H1 (cell line): ENCODE data around the gene OPA3. TPM values are rescaled to one million over a fixed set of nuclear protein-coding genes. Genes with fewer than 3 reads are reported as not detected.

Experiments
- CTCF ChIA-PET: fragments of 300-600 bp; sonication (Branson Sonifier 250); formaldehyde crosslinking; loops from one replicate; lab custom pipeline; 2021; ENCODE audit not compliant: partially characterized antibody; lab: Charles Lee
- POLR2A ChIA-PET: fragments of 300-600 bp; sonication (Branson Sonifier 250); formaldehyde crosslinking; loops from one replicate; lab custom pipeline; 2021; ENCODE audit warnings: inconsistent platforms; ENCODE audit not compliant: partially characterized antibody; lab: Charles Lee
- DNase-seq, 2 experiments: peaks; one replicate each; pipeline versions ENCODE4 v3.0.0 to v3.0.0-alpha.2; 2010 to 2022; ENCODE audit warnings: low spot score in 2 of 2, low read depth in 1 of 2, mixed read lengths in 1 of 2
- FAIRE-seq: peaks from 2 replicates; lab custom pipeline; 2011; peaks lifted over from hg19 to GRCh38; lab: Jason Lieb, UNC
- H2AFZ ChIP-seq: 2 replicates; pipeline ENCODE4 v1.8.1; 2012; ENCODE audit warnings: low read length, inconsistent platforms
- H2AK5ac ChIP-seq: 2 replicates; pipeline ENCODE4 v1.6.1; 2013; ENCODE audit warnings: low read depth, low read length
- H2BK120ac ChIP-seq: replicated peaks from 2 replicates; pipeline ENCODE3; 2013; ENCODE audit warnings: low read depth, low read length, inconsistent platforms
- H2BK12ac ChIP-seq: 2 replicates; pipeline ENCODE4 v1.6.1; 2013; ENCODE audit warnings: low read depth, low read length
- H2BK15ac ChIP-seq: 2 replicates; pipeline ENCODE4 v1.6.1; 2013; ENCODE audit warnings: low read length
- H2BK20ac ChIP-seq: 2 replicates; pipeline ENCODE4 v1.6.1; 2013; ENCODE audit warnings: low read length
- H2BK5ac ChIP-seq: 2 replicates; pipeline ENCODE4 v1.6.1; 2013; ENCODE audit warnings: low read depth, low read length
- H3K14ac ChIP-seq: 2 replicates; pipeline ENCODE4 v1.6.1; 2013; ENCODE audit warnings: inconsistent platforms; ENCODE audit not compliant: insufficient read length
- H3K18ac ChIP-seq: 2 replicates; pipeline ENCODE4 v1.6.1; 2013; ENCODE audit warnings: low read length; ENCODE audit errors: extremely low read depth
- H3K23ac ChIP-seq: 2 replicates; pipeline ENCODE4 v1.6.1; 2013; ENCODE audit warnings: inconsistent platforms; ENCODE audit not compliant: insufficient read length
- H3K23me2 ChIP-seq: 2 replicates; pipeline ENCODE4 v1.6.1; 2013; ENCODE audit warnings: low read depth, low read length
- H3K27ac ChIP-seq: 2 replicates; pipeline ENCODE4 v1.6.1; 2011; ENCODE audit warnings: low read depth, low read length, inconsistent platforms
- H3K27me3 ChIP-seq, 4 experiments: replicated peaks in 1 of 4; 1 replicate in 1 of 4; 2 replicates in 3 of 4; pipeline versions ENCODE4 v1.6.1 to v1.8.1; 2011 to 2013; ENCODE audit warnings: low read length in 3 of 4, mild to moderate bottlenecking in 3 of 4, inconsistent platforms in 2 of 4, mixed read lengths in 2 of 4, moderate library complexity in 1 of 4; ENCODE audit not compliant: control insufficient read depth in 3 of 4, insufficient read depth in 3 of 4; ENCODE audit errors: extremely low read depth in 1 of 4
- H3K36me3 ChIP-seq, 4 experiments: 2 replicates each; pipeline versions ENCODE4 v1.6.1 to v1.8.1; 2011 to 2013; ENCODE audit warnings: mild to moderate bottlenecking in 4 of 4, low read length in 3 of 4, moderate library complexity in 2 of 4, control low read depth in 1 of 4, inconsistent platforms in 1 of 4; ENCODE audit not compliant: insufficient read depth in 4 of 4, control insufficient read depth in 2 of 4
- H3K4ac ChIP-seq: replicated peaks from 2 replicates; pipeline ENCODE3; 2013; ENCODE audit warnings: low read length, low read depth, mixed read lengths, inconsistent platforms; ENCODE audit not compliant: insufficient read length
- H3K4me1 ChIP-seq, 4 experiments: replicated peaks in 1 of 4; 1 replicate in 1 of 4; 2 replicates in 3 of 4; pipeline versions ENCODE4 v1.6.1 to v1.8.1; 2011 to 2013; ENCODE audit warnings: low read length in 3 of 4, inconsistent platforms in 2 of 4, mixed read lengths in 1 of 4; ENCODE audit not compliant: insufficient read depth in 4 of 4, control insufficient read depth in 3 of 4
- H3K4me2 ChIP-seq, 2 experiments: 2 replicates each; pipeline versions ENCODE4 v1.6.1 to v1.8.1; 2011 to 2013; ENCODE audit warnings: low read depth in 2 of 2, low read length in 2 of 2, control low read depth in 1 of 2, inconsistent platforms in 1 of 2, mild to moderate bottlenecking in 1 of 2; ENCODE audit not compliant: insufficient read depth in 1 of 2
- H3K4me3 ChIP-seq, 4 experiments: fragments of 200-600, 300-600 bp in 1 of 4; sonication (generic), shearing (Covaris generic), sonication (Bioruptor Twin) in 1 of 4; 2 replicates each; pipeline versions ENCODE4 v1.5.1 to v1.8.1; 2011 to 2016; ENCODE audit warnings: low read length in 4 of 4, low read depth in 3 of 4, control low read depth in 2 of 4, inconsistent platforms in 2 of 4, mild to moderate bottlenecking in 2 of 4, mixed read lengths in 1 of 4, moderate library complexity in 1 of 4; ENCODE audit not compliant: insufficient read depth in 2 of 4; ENCODE audit errors: extremely low read depth in 1 of 4
- H3K56ac ChIP-seq: replicated peaks from 2 replicates; pipeline ENCODE3; 2013; ENCODE audit warnings: low read depth, mild to moderate bottlenecking, mixed read lengths, low read length, inconsistent platforms; ENCODE audit not compliant: insufficient read length
- H3K79me1 ChIP-seq: 2 replicates; pipeline ENCODE4 v1.6.1; 2013; ENCODE audit warnings: low read depth, low read length, control low read depth
- H3K79me2 ChIP-seq, 2 experiments: 2 replicates each; pipeline versions ENCODE4 v1.6.1 to v1.8.1; 2012 to 2013; ENCODE audit warnings: low read length in 2 of 2, mild to moderate bottlenecking in 2 of 2, inconsistent platforms in 1 of 2; ENCODE audit not compliant: insufficient read depth in 2 of 2, control insufficient read depth in 1 of 2
- H3K9ac ChIP-seq, 4 experiments: replicated peaks in 1 of 4; 1 replicate in 1 of 4; 2 replicates in 3 of 4; pipeline versions ENCODE4 v1.6.1 to v1.8.1; 2011 to 2013; ENCODE audit warnings: low read depth in 3 of 4, low read length in 3 of 4, control low read depth in 2 of 4, mild to moderate bottlenecking in 2 of 4, moderate library complexity in 2 of 4, inconsistent platforms in 1 of 4; ENCODE audit errors: extremely low read depth in 1 of 4
- H3K9me3 ChIP-seq, 2 experiments: 2 replicates each; pipeline versions ENCODE4 v1.6.1 to v1.8.1; 2012 to 2013; ENCODE audit warnings: mild to moderate bottlenecking in 2 of 2, moderate library complexity in 2 of 2, control low read depth in 1 of 2, inconsistent platforms in 1 of 2, low read depth in 1 of 2, low read length in 1 of 2, mixed read lengths in 1 of 2; ENCODE audit not compliant: insufficient read depth in 2 of 2
- H4K20me1 ChIP-seq, 2 experiments: replicated peaks in 1 of 2; 2 replicates each; pipeline versions ENCODE3 to v1.8.1; 2011 to 2013; ENCODE audit warnings: inconsistent platforms in 2 of 2, low read length in 2 of 2, mild to moderate bottlenecking in 1 of 2; ENCODE audit not compliant: insufficient read depth in 2 of 2, control insufficient read depth in 1 of 2
- H4K5ac ChIP-seq: 2 replicates; pipeline ENCODE4 v1.6.1; 2013; ENCODE audit warnings: low read length, low read depth, mixed read lengths, inconsistent platforms; ENCODE audit not compliant: insufficient read length
- H4K8ac ChIP-seq: 2 replicates; pipeline ENCODE4 v1.8.0; 2013; ENCODE audit warnings: mild to moderate bottlenecking, moderate library complexity, low read length, inconsistent platforms; ENCODE audit not compliant: insufficient read depth; ENCODE audit errors: extremely low read depth
- H4K91ac ChIP-seq: replicated peaks from 2 replicates; pipeline ENCODE3; 2013; ENCODE audit warnings: low read length, mixed read lengths, inconsistent platforms; ENCODE audit not compliant: insufficient read length
- ATF3 ChIP-seq: IDR thresholded peaks from 2 replicates; pipeline ENCODE4 v1.6.1; 2011; ENCODE audit warnings: low read depth, mild to moderate bottlenecking, low read length; ENCODE audit not compliant: insufficient read depth
- BACH1 ChIP-seq: IDR thresholded peaks from 2 replicates; pipeline ENCODE4 v1.6.1; 2012; ENCODE audit warnings: low read length, improper control_type of control experiment
- EP300 ChIP-seq, 2 experiments: IDR thresholded peaks; 1 replicate in 1 of 2; 2 replicates in 1 of 2; pipeline ENCODE4 v1.6.1; 2011 to 2012; ENCODE audit warnings: low read depth in 2 of 2, low read length in 2 of 2, mild to moderate bottlenecking in 2 of 2, borderline replicate concordance in 1 of 2, inconsistent platforms in 1 of 2, moderate library complexity in 1 of 2
- JUND ChIP-seq: IDR thresholded peaks from 2 replicates; pipeline ENCODE4 v1.6.1; 2011; ENCODE audit warnings: mild to moderate bottlenecking, improper control_type of control experiment, low read length
- NANOG ChIP-seq: IDR thresholded peaks from 2 replicates; pipeline ENCODE4 v1.6.1; 2011; ENCODE audit warnings: low read length, low read depth, mild to moderate bottlenecking, inconsistent platforms; ENCODE audit not compliant: insufficient read depth, poor library complexity, severe bottlenecking
- NRF1 ChIP-seq: IDR thresholded peaks from 2 replicates; pipeline ENCODE4 v1.6.1; 2011; ENCODE audit warnings: mild to moderate bottlenecking, low read depth, low read length, improper control_type of control experiment
- RBBP5 ChIP-seq: IDR thresholded peaks from 2 replicates; pipeline ENCODE4 v1.7.1; 2012; ENCODE audit warnings: low read depth, mild to moderate bottlenecking, inconsistent platforms, low read length, moderate library complexity, borderline replicate concordance
- RXRA ChIP-seq: IDR thresholded peaks from 2 replicates; pipeline ENCODE4 v1.6.1; 2011; ENCODE audit warnings: low read depth, mild to moderate bottlenecking, low read length, moderate library complexity; ENCODE audit not compliant: insufficient read depth
- SAP30 ChIP-seq: fragments of 300-600 bp; sonication (generic); IDR thresholded peaks from 2 replicates; pipeline ENCODE4 v1.7.1; 2012; ENCODE audit warnings: low read length, moderate library complexity, mild to moderate bottlenecking, inconsistent platforms; ENCODE audit not compliant: insufficient read depth, insufficient replicate concordance
- SP1 ChIP-seq: IDR thresholded peaks from 2 replicates; pipeline ENCODE4 v1.6.1; 2011; ENCODE audit warnings: low read depth, low read length
- SP4 ChIP-seq: IDR thresholded peaks from 2 replicates; pipeline ENCODE4 v1.6.1; 2012; ENCODE audit warnings: low read length, inconsistent platforms
- TEAD4 ChIP-seq: IDR thresholded peaks from 2 replicates; pipeline ENCODE4 v1.6.1; 2012; ENCODE audit warnings: low read depth, low read length, inconsistent platforms, mixed read lengths
- WGBS, 2 experiments: shearing (Covaris generic) in 1 of 2; methylation state at CpG; one replicate each; pipeline versions ENCODE4 v1.1.6 to v1.1.7; 2013 to 2015; ENCODE audit warnings: low lambda C conversion rate in 2 of 2, mixed read lengths in 2 of 2, inconsistent platforms in 1 of 2, low coverage in 1 of 2, missing lambda C conversion rate in 1 of 2; ENCODE audit not compliant: insufficient replicate concordance in 2 of 2, insufficient coverage in 1 of 2, insufficient read length in 1 of 2; ENCODE audit errors: extremely low coverage in 1 of 2, missing lambda C conversion rate in 1 of 2; 5-methylcytosine and 5-hydroxymethylcytosine counted together
- polyA plus RNA-seq, 7 experiments: library from polyadenylated mRNA; depleted of rRNA in 3 of 7; stranded (reverse) in 5 of 7; unstranded in 2 of 7; fragments of >200 nt in 5 of 7; fragments of 200-250 nt in 2 of 7; gene quantifications; 1 replicate in 5 of 7; 2 replicates in 1 of 7; 4 replicates in 1 of 7; pipeline versions ENCODE4 v1.2.1 to v1.2.3, GENCODE V29; 2011 to 2013; ENCODE audit warnings: missing spikeins in 2 of 7, mixed read lengths in 2 of 7
- total RNA-seq: library from RNA; stranded (reverse); fragmentation: NEBNext Ultra II Directional; extraction: Animal tissue kit (Norgen Biotek cat#: 25700); gene quantifications from 2 replicates; pipeline ENCODE4 v1.2.1, GENCODE V29; 2021

The OPA3 gene
- total and polyA plus RNA-seq, 2 of the 8 experiments (the other 6 are each of a cell fraction or from before 2014, with no cell fraction given) = 12.5 to 14.5 TPM

- peaks cover 0 to 8% (median 7%) of the 10 kb centered on the region in 4 experiments; a peak in 5 of 7 replicates for H3K4me1 ChIP-seq
- no peak for FAIRE-seq
- H3K27ac ChIP-seq = no peak overlapping the region
- no peak for TF ChIP-seq SP4
- TF ChIP-seq EP300 (IDR thresholded peaks at IDR 0.05; ENCODE audit: borderline replicate concordance in 1 of 2, low read depth in 2 of 2, low read length in 2 of 2) = no peak
- no peak for TF ChIP-seq NANOG
- TF ChIP-seq TEAD4 = no peak
- TF ChIP-seq ATF3 = no peak
- TF ChIP-seq BACH1 = no peak
- no peak for TF ChIP-seq NRF1
- TF ChIP-seq RXRA = no peak
- TF ChIP-seq JUND = no peak
- TF ChIP-seq SP1 = no peak
- TF ChIP-seq SAP30 = no peak
- no peak for TF ChIP-seq RBBP5
Observed at GRCh38 chr19:45629704-45630103, 45.1 kb upstream of the OPA3 start.

More at GRCh38 chr19:45629704-45630103, 45.1 kb upstream of the OPA3 start:
- DNase-seq = no peak
- Histone ChIP-seq H3K23ac (no peak overlapping the region), H3K36me3 (peaks cover 0 to 4% (median 0%) of the 10 kb centered on the region in 4 experiments; a peak in 1 of 8 replicates), H3K18ac (0 out of 2 replicates have a peak overlapping the region, but pooled peaks have one; percentile 9), H3K79me1 (no peaks in the 10 kb centered on the region), H3K27me3 (no peaks in the 10 kb centered on the region), H3K9ac (no peak overlapping the region), H2BK120ac (no peak overlapping the region), H2BK20ac (peak overlapping the region; percentile 40; the same call in 1 of the 2 replicates), H3K4me2 (no peak overlapping the region), H3K14ac (no peak overlapping the region), H4K5ac (no peak overlapping the region), H3K56ac (no peak overlapping the region), H2BK12ac (peak overlapping the region; percentile 95), H2AFZ (no peak overlapping the region), H3K4ac (no peak overlapping the region), H2AK5ac (peak overlapping the region; percentile 98), H4K20me1 (no peaks in the 10 kb centered on the region), H3K9me3 (no peaks in the 10 kb centered on the region), H3K4me3 (no peak overlapping the region), H4K8ac (no peak overlapping the region), H4K91ac (no peak overlapping the region), H3K23me2 (peaks cover 4% of the 10 kb centered on the region; the same call in 1 of the 2 replicates), H2BK5ac (peak overlapping the region; percentile 69; the same call in 1 of the 2 replicates), H2BK15ac (peak overlapping the region; percentile 31; the same call in 1 of the 2 replicates), H3K79me2 (no peaks in the 10 kb centered on the region)
- ChIA-PET CTCF (interaction anchor here (1.1 to 5.2 kb wide), 2 partner anchors 9 to 12 kb away, joined by 3 to 36 read pairs; no protein-coding TSS in a partner anchor), POLR2A (interaction anchor here (2.1 to 10.3 kb wide), 2 partner anchors 11 to 12 kb away, joined by 5 to 119 read pairs; no protein-coding TSS in a partner anchor)
- 76% methylated on average over 4 of the region's 4 CpGs; no CpG with 5 or more reads in 1 of the 2 experiments for WGBS, 2 experiments
